ENCODE data around the gene POTEF.
"Not testable (repeated sequence)": the region's sequence is repeated elsewhere in the genome, so short reads cannot be mapped to it uniquely, and the experiment has no call there.

POTEF gene

DNA sequence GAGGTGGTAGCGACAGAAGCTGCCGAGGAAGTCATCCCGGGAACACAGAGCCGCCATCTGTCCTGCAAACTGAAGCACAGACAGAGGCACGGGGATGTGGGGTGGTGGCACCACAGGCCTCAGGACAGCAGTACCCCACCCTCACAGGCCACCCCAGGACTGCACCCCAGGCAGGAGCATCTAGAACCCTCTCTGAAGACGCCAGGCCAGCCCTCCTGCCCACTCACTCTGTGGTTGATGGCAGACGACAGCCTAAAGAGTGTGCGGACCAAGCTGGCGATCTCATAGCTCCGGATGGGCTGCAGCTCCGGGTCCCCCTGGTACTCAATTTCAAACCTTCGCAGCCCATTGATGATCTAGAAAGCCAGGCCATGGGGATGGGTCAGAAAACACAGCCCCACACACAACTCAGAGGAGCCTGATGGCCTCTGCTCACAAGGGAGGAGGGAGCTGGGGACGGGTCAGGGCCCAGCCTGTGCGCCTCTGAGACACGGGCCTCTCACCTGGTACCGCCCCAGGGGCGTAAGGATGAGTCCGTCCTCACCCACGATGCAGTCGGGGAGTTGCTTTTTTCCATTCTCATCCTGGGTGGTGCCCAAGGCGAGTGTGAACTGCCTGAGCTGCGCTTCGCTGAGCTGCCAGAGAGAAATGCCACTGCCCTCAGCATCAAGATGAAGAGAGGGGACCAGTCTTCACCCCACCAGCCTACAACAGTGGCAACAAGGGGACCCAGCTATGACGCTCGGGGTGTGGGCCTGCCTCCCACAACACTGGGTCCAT lies 24.0 kb upstream of the POTEF start:
- DNase-seq, result no peak

DNA sequence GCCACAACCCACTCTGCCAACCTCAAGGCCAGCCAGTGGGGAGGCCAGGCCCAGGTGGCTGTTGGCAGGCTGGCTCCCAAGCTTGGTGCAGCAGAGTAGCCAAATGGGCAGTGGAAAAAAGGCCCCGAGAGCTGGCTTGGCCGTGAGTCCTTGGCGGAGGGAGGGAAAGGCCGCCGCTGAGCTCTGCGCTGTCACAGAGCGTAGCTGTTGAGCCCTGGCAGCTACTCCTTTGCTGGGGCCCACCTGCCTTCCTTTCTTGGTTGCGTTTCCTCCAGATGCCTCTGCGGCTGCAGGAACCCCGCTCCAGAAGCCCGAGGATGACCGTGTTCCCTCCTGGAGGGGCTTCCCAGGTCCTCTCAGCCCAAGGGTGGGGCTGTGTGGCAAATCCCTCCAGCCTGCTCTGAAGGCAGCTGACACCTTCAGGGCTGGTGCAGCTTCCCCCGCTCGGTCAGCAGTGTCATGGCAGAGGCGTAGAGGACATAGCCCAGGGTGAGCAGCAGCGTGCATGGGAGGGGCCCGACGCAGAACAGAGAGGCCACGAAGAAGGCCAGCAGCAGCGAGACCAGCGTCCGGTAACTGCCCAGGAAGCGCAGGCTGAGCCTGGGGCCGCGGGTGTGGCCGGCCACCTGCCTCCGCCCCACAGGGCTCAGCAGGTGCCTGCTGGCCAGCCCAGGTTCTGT lies 23.3 kb upstream of the POTEF start:
- not testable (repeated sequence) for DNase-seq

DNA sequence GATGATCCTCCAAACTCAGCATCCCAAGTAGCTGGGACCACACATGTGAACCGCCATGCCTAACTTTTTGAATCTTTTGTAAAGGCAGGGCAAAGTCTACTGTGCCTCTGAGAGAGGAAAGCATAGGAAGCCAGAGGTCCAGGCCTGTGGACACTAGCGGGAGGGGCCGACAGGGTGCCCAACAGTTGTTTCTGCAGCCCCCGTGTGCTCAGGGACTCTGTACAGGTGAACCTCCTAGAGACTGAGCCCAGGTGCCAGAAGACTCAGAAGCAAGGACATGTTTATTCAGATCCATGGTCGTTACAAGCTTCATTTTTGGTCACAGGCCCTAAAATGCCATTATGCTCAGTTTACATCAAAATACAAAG lies 22.1 kb upstream of the POTEF start:
- not testable (repeated sequence) for DNase-seq

DNA sequence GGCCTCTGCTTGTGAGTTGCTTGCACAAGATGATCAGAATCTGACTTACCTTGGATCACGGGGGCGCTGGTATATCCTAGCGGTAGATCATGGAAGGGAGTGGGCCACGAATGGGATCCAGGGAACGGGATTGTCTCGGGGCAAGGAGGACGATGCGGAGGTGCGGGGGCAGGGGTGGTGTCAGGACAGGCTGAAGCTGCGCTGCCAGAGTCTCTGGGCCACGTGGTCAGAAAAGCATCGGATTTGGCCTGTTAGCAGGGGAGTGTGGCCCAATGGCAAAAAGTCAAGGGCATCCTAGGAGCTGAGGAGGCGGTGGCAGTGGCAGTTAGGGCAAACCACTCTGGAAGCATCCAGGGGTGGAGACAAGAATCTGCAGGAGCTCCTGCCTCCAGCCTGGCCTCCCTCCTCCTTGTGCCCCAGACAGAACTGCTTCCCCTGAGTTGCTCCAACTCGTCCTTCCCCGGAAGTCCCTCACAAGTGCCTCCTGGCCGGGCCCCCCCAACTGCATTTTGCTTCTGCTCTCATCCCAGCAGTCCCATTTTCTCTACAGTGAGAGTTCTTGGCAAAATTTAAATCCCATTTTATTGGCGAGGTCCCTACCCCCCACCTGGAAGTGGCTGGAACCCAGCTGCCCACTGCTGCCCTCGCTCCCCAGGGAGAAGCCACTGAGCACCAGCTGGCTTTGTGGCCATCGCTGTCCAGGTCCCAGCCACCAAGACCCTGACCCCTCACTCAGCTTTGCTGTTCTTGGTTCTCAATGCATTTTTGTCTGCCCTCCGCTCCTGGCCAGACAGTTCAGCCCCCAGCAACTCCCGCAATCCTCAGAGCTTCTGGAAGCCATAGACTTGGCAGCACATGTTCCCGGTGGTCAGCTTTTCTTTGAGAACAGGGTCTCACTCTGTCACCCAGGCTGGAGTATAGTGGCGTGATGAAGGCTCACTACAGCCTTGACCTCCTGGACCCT lies 21.4 kb upstream of the POTEF start:
- no peak for DNase-seq

DNA sequence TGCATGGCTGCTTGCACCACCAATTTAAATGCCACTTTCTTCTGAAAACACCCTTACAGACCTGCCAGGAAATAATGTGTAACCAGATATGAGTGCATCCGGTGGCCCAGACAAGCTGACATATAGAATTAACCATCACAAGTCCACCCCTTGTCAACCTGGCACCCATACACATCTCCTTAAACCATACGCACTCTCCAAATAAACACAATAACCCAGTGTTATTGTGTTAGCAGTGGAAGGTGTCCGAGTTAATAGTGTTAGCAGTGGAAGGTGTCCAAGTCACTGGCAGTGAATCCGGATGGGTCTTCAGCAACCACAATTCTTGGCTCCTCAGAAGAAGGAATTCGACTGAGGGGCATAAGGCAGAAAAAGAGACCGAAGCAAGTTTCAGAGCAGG lies 19.5 kb upstream of the POTEF start:
- DNase-seq, result not testable (repeated sequence)

- peak; percentile 64 for DNase-seq
Measured at GRCh38 chr2:130145006-130145414, 16.0 kb upstream of the POTEF start, which contains the start of gene CCDC74B. Gene CCDC74B, minus strand, starts transcription at chr2:130145112. Its CDS starts 116 bp downstream, at chr2:130144996.

DNA sequence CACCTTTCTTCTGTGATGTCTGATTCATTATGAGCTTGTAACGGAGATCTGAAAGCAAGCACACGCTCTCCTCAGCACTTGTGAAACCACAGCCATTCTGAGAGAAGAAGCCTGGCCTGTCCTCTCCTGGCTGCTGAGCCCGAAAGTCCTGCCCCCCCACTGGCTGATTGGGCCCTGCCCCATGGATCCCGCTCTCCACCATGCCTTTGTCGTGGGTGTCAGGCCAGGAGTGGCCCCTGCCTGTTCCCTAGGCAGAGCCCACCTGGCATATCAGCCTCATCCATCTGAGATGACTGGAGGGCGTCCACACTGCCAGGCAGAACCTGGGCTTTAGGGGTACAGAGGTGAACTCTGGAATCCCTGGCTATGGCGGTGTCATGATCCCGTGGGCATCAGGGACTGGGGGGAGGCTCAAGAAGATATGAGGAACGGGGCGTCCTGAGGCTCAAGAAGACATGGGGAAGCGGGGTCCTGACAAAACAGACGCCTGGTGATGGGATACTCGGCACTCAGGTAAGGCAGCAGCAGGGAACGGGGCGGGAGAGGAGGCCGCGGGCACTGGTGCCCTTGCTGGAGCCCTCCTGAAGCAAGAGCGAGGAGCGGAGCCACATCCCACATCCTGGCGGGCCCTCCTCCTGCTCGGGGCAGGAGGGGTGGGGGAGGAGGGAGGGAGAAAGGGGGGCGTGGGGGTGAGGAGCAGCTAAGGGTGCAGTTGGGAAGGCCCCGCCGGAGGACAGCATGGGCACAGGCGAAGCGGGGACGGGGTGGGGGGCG lies 14.4 kb upstream of the POTEF start:
- not testable (repeated sequence) for DNase-seq

GRCh38 chr2:130142396-130143265 lies 13.6 kb upstream of the POTEF start:
- DNase-seq, result not testable (repeated sequence)

DNA sequence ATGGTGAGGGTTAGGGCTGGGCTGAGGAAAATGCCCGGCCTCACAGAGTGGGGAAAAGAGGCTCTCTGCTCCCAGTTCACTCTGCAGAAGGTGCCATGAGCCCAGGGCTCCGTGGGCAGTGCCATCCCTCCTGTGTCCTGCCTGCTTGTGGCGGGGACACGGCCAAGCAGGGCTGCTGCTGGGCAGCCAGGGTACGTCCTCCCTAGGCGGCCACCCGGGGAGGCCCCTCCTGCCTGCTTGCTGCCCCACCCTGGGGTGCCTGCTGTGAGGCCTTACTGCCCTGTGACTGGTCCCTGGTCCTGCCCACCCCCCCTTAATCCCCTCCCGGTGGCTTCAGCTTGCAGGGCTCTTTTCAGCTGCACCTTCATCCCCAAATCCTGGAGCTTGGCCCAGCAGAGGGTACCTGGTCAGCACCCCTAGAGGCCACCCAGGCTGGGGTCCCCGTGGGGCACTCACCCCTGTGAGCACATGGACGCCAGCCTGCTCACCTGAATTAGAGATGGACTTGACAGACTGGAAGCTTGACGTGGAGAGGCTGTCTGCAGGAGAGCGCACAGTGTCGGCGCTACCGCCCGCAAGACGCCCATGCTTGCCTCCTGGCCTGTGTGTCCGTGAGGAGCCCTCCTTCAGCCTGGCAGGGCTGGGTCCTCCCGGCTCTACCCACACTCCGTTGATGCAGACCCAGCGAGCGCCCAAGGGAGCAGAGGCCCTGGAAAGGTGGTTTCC lies 12.8 kb upstream of the POTEF start:
- DNase-seq, result not testable (repeated sequence)

DNA sequence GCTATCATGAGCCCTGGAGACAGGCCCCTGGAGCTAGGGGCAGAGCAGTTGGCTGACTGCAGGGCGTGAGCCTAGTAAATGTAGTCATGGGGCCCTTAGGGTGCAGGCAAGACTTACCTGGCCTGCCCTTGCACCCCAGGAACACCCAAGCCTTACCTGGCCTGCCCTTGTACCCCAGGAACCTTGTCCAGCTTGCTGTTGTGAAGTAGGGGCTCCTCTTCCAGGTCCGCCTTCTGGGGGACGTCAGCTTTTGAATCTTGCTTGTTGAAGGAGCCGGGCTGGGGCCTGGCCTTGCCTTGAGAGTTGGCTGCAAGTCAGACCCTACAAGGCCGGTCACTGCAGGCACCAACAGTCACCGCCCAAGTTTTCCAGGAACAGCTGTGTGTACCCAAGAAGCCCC lies 12.0 kb upstream of the POTEF start:
- not testable (repeated sequence) for DNase-seq

- not testable (repeated sequence) for DNase-seq
Measured at GRCh38 chr2:130140516-130140915, 11.5 kb upstream of the POTEF start.

DNA sequence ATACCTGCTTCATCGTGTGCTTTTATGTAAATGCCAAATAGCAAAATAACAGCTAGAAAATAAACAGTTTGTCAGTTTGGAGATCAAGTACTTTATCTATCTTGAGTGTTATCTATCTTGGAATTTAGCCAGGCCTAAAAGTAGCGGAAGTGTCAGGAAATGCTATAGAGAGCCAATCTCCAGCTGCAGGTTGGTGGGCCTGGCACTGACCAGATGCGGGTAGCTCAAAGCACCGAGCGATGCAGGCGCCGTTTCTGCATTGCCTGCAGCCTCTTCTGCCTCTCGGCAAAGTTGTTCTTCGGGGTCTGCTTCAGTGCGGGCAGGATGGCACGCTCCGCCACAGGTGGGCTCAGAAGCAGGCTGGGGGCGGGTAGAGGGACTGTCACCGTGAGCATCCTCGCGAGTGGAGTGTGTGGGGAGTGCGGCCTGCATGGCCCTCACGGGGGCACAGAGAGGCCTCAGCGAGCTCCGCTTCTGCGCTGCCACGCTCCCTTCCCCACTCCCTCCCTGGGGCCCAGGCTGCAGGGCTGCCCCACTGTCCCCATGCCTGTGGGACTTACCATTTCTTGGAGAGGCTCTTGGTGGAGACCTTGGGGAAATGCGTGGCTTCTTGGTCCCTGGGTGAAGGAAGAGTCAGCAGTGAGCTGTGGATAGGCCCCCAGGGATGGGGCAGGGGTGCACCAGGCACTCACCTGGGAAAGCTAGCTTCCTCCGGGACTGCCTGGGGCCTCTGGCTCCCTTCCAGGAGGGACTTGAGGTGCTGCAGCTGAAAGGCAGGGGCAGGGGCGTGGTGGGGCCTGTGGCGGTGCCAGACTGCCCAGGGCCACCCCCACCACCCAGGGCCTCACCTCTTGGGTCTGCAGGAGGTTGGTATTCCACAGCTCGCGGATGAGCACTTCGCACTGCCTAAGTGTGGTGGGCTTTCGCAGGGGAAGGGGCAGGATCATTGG lies 10.6 kb upstream of the POTEF start:
- not testable (repeated sequence) for DNase-seq

- DNase-seq, result not testable (repeated sequence)
Measured at GRCh38 chr2:130138841-130139251, 9.8 kb upstream of the POTEF start.

GRCh38 chr2:130138326-130138725 lies 9.3 kb upstream of the POTEF start:
- not testable (repeated sequence) for DNase-seq

GRCh38 chr2:130137118-130137517 lies 8.1 kb upstream of the POTEF start:
- DNase-seq, result not testable (repeated sequence)

DNA sequence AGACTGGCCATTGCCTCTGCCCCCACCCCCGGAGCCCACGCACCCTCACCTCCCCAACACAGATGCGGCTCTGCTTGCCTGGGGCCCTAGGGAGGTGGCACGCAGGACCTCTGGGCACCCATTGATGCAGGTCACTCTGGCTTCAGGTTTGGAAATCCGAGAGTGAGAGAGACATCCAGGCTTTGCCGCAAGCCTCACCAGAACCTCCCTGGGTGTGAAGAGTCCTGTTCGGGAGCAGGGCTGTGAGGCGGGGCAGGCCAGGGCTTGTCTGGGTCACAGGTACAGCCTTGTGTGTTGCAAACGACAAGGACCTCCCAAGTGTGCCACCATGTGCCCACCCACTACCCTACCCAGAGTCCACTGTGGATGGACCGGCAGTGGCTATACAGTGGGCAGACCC lies 7.5 kb upstream of the POTEF start:
- not testable (repeated sequence) for DNase-seq

- DNase-seq, result no peak
Measured at GRCh38 chr2:130135692-130136541, 6.9 kb upstream of the POTEF start.

DNA sequence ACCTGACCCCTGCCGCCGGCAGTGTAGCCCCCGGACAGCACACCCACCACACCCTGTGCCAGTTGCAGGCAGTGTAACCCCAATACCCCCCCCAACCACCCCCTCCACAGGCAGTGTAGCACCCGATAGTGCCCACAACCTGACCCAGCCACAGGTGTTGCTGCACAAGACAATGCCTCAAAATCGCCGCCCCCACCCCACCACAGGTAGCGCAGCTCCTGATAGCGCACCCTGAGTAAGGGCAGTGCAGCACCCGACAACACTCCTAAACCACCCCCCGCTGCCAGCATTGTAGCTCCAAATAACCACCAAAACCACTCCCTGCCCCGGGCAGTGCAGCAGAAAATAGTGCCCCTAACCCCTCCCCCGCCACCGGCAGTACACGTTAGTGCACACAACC lies 558 bp downstream of the POTEF start:
- not testable (repeated sequence) for DNase-seq

All from NCI-H146 (cell line).